ENCODE data around the gene CFAP43.
"Not testable (repeated sequence)": the region's sequence is repeated elsewhere in the genome, so short reads cannot be mapped to it uniquely, and the experiment has no call there.

CFAP43 gene

DNA sequence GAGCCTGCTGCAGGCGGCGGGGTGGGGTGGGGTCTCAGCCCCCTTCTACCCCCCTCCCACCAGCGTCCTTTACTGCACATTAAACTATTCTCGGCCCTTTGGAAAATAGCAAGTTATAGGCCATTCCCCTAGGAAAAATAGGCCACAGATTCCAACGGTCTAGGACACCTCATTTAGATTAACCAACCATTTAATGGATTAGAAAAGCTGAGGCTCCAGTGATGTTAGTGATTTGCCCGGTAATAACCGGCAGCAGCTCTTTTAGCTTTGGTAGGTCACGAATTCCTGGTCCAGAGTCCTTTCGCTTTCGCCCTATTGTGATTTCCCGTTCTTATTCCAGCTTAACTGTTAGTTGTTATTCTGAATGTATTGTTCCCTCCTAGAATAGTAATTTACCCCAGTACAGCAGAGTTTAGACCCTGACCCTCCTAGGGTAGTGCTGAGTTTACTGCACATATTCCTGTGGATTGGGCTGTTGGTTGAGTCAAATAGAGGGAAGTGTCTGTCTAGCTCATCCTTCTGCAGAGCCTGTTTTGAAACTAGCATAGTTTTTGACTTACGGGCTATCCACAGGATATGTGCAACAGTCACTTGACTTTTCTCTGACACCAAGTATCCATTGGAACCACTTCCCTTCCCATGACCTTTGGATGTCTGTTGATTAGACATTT, 23.3 kb upstream of the CFAP43 start:
- DNase-seq: peak; percentile 47

DNA sequence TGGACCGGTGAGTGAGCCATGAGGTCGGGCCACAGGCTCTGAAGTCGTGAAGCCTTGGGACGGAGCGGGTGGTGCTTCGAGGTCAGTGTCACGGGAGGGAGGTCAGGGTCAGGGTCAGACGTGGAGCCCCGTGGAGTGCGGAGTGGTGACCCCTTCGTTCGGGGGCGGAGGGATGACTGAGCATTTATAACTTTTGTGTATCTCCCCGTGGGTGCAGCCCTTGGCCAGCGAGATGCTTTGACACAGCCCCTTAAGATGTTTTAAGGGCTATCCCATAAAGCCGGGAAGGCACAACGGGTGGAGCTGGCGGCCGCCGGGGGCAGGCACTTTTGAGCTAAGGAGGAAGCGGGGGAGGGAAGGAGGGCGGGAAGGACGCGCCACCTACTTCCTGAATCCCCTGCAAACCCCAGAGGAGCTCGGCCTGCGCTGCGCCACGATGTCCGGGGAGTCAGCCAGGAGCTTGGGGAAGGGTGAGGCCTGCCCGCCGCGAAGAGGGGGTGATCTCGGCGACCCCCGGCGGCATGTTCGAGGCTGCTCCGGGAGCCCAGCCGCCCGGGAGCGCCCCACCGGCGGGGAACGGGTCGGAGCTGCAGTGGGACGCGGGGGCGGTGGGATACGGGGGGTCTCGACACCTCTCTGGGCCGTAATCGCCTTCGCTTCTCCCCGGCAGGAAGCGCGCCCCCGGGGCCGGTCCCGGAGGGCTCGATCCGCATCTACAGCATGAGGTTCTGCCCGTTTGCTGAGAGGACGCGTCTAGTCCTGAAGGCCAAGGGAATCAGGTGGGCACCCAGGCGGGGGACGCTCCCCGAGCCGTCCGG, 22.5 kb upstream of the CFAP43 start, which contains the start of gene GSTO1:
Gene GSTO1 (plus strand): TSS at position 400 of the 818 bp plus-strand sequence. CDS start 37 bp downstream, at position 437.
- peak; percentile 14 for DNase-seq

DNA sequence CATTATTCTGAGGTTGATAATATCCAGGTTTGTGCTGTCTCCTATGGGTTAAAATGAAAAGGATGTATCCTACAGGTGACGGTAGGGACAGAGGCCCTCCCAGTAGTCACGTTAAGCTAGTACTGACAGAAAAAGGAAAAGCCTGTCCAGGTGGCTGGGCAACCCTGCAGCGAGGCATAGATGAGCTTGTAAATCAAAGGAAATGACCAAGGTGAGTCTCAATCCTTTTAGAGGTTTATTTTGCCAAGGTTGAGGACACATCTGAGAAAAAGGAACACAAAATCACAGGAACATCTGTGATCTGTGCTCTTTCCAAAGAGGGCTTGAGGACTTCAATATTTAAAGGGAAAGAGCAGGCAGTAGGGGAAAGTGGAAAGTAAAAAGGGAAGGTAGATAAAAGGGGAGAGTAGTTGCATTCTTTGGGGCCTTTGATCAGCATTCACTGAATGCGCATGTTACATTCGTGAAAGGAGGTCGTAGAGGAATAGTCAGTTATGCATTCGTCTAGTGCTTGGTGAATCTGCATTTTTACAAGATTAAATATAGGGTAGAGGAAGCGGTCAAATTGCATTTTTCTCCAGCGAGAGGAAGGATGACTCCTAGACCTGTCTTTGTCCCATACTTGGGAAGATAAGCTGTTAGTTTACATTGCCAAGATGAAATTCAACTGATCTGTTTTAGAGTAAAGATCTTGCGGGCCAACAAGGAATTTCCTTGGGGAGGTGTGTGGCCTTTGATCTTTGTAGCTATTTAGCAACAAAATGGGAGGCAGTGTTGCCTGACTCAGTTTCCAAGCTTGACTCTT, 21.6 kb upstream of the CFAP43 start:
- no peak for DNase-seq

DNA sequence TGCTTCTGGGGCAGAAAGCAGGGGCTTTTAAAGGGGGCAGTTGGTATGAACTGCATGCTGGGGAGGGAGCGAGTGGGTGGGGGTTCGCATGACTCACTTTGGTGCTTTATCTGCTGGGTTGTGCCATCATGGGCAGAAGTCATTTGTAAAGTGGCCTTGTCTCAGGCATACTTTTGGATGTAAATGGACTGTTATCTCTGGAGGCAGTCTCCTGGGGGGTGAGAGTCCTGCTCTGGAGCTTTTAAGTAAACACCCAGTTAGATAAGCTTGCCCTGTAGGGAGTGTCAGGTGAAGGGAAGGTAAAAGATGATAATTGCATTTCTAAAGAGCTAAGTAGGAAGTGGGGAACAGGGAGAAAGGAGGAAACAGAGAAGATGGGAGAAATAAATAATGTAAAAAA, 20.9 kb upstream of the CFAP43 start:
- no peak for DNase-seq

DNA sequence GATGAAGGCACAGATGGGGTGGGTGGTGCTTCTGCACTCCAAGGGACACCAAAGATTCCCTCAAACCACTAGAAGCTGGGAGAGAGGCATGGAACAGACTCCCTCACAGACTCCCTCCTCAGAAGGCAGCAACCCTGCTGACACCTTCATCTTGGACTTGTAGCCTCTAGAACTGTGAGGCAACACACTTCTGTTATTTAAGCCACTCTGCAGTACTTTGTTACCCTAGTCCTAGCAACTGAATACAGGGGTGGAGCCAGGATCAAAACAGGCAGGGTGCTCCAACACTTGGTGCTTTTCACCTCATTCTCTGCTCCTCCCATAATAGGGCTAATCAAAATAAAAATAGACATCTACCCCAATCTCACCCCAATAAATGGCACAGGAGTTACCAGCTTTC, 20.2 kb upstream of the CFAP43 start:
- DNase-seq: no peak

DNA sequence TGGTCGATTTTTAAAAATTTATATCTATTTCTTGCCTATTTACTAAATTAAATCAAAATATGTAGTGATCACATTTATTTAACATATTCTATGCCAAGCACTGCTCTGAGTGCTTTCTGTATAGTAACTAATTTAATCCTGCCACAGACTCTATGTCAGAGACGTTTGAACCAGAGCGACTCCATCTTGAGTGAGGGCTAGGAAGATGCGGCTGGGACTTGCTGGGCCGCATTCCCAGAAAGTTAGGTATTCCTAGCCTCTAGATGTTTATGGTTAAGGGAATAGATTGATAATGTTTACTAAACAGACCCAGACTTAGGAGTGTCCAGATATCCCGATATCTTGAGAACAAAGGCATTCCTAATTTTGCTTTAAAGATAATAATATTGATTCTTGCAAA, 19.3 kb upstream of the CFAP43 start:
- DNase-seq: no peak

DNA sequence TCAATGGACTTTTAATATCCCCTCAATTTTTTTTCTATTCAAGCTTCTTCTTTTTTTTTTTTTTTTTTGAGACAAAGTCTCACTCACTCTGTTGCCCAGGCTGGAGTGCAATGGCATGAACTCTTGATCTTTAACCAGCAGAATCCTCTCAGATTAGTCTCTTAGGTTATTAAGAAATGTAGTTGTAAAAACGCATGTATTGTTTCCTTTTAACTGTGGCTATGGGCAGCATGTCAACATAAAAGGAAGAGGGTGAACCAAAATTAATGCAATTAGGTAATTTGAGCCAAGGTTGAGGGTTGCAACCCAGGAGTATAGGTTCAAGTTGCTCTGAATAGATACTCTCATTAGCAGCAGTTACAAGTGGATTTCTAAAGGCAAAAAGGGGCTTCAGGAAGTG, 18.2 kb upstream of the CFAP43 start:
- DNase-seq: no peak

DNA sequence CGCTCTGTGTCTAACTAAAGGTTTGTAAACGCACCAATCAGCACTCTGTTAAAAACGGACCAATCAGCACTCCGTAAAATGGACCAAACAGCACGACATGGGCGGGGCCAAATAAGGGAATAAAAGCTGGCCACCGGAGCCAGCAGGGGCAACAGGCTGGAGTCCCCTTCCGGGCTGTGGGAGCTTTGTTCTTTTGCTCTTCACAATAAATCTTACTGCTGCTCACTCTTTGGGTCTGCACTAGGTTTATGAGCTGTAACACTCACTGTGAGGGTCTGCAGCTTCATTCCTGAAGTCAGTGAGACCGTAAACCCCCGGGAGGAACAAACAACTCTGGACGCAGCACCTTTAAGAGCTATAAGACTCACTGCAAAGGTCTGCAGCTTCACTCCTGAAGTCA, 16.8 kb upstream of the CFAP43 start:
- not testable (repeated sequence) for DNase-seq

DNA sequence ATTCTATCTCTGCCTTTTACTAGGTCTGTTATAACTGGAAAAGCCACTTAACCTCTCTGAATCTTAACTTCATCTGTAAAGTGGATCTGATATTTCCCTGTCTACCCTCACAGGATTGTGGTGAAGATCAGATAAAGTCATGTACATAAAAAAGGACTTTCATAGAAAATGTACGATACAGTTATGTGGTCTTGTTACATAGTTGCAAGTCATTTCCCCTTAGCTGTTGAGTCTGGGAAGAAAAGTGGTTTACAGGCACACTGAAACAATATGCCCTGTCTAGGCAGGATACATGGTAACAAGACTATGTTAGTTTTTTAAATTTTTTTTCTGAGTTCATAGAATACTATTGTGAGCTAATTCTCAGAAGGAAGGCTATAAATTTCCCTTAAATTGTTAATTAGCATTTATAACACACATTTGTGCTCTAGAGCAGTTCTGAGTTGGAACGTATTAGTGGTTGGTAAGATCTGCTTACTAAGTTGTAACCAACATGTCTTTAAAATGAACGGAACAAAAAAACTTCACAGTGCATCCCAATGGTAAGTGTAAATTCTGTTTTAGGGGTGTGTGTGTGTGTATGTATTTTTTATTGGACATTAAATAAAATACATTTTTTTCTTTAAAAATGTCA, 15.5 kb upstream of the CFAP43 start:
- no peak for DNase-seq

DNA sequence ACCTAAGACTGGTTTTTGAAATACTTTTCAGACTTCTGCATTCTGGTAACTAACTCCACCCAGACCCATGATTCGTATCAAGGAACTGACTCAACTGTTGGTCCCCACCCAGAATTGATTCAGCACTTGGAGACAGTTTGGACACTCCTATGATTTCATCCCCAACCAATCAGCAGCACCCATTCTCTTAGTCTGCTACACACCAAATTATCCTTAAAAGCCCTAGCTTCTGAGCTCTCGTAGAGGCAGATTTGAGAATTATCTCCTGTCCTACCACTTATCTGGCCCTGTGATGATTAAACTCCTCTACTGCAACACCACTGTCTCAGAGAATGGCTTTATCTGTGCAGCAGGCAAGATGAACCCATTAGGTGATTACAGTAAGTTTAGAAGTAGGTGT, 14.8 kb upstream of the CFAP43 start:
- DNase-seq: no peak

DNA sequence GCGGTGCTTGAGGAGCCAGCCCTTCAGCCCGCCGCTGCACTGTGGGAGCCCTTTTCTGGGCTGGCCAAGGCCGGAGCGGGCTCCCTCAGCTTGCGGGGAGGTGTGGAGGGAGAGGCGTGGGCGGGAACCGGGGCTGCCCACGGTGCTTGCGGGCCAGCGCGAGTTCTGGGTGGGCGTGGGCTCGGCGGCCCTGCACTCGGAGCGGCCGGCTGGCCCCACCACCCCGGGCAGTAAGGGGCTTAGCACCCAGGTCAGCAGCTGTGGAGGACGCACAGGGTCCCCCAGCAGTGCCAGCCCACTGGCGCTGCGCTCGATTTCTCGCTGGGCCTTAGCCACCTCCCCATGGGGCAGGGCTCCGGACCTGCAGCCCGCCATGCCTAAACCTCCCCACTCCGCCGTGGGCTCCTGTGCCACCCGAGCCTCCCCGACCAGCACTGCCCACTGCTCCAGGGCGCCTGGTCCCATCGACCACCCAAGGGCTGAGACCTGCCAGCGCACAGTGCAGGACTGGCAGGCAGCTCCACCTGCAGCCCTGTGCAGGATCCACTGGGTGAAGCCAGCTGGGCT, 13.0 kb upstream of the CFAP43 start:
- no peak for DNase-seq

DNA sequence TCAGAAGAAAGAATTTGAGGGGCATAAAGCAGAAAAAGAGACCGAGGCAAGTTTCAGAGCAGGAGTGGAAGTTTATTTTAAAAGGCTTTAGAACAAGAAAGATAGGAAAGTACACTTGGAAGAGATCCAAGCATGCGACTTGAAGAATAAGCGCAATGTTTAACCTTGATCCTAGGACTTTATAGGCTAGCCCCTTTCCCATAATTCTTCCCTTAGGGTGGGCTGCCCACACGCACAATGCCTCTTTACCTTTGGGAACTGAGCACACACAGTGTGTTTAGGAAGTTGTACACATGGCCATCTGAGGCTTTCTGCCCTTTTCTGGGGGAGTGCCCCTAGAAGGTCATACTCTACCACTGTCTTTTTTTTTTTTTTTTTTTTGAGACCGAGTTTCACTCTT, 11.3 kb upstream of the CFAP43 start:
- no peak for DNase-seq

DNA sequence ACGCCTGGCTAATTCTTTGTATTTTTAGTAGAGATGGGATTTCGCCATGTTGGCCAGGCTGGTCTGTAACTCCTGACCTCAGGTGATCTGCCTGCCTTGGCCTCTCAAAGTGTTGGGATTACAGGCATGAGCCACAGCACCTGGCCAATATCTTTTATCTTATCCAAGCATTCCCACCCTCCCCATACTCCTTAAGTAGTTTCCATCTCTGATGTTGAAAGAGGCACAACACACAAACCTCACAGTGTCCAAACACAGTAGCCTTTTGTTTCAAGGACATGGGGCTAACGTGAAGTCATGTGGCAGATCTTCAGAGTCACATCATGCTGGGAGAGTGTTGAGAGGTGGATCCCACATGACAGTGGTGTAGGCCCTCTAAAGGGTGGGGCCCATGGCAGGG, 10.8 kb upstream of the CFAP43 start:
- not testable (repeated sequence) for DNase-seq

DNA sequence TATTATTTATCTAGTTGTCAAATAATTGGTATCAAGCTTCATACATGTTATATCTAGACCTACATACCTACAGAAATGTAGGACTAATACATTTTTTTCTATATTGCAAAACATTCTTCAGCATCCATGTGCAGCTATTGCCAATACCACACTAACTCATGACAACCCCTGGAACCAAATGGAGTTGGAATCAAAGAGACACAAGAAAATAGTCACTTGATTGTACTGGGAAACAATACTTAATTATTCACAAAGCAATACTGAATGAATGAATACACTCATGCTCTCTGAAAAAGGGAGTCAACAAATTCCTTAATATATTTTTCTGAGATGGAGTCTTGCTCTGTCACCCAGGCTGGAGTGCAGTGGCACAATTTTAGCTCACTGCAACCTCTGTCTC, 10.4 kb upstream of the CFAP43 start:
- DNase-seq: no peak

DNA sequence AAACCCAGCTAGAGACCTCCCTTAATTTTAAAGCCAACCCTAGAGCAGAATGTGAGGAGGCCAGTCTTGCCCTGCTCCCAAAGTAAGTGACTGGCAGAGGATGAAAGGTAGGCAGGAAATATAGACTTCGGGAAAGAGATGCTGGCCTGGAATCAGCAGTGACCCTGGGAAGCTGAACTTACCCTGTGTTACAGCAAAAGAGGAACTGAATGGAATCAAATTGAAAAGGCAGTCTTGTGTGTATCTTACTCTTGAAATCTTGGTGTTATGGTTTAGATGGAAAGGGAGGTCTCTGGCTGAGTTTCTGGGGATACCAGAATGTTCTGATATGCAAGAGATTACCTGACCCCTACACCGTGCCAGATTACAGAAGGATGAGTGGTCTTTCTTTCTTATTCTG, 7.9 kb upstream of the CFAP43 start:
- no peak for DNase-seq

DNA sequence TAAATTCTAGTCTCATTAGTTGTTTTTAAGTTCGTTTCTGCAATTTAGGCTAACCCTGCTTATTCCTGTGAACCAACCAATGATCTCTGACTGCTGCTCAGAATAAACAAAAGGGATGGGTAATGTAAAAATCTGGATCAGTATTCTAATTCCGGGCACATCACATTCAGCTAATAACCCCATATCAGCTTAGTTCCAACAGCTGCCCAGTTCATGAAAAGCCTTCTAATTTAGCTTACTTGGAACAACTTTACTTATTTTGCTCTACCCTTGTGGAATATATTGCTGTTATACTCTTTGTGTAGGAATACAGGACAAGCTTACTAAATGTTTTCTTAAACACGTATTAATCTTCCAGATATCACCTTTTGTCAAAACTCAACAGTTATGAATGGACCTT, 3.6 kb upstream of the CFAP43 start:
- DNase-seq: no peak

DNA sequence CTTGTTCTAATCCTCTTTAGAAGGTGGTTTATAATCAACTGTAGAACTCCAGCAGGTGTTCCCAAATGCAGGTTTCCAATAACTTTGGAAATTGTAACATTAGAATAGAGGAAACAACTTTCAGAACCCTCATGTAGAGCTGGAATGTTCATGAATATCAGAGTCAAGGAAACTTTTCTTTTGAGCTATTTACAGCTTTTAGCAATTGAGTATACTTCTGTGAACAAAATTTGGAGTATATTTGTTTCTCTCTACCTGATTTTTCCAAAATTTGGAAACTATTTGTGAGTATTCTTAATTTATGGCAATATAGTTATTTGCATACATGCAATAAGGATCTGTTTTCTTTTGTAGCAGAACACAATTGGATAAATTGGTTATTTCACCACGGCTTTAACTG, 2.8 kb upstream of the CFAP43 start:
- DNase-seq: no peak

DNA sequence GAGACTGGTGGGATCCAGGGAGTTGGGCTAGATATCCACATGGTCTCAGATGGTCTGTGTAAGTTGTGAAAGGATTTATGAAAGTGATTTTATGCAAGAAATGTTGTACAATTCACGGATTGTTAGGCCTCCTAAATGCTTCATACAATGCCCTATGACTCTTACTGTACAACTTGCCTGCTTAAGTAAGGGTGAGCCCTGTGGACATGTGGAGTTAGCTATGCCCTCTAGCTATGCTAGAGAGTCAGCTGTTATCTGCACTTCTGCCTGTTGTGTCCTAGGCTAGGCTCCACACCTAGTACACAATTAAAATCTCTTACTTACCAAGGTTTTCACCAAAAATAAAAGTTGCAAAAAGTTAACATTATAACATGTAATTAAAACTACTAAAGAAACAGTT, 1.7 kb upstream of the CFAP43 start:
- no peak for DNase-seq

DNA sequence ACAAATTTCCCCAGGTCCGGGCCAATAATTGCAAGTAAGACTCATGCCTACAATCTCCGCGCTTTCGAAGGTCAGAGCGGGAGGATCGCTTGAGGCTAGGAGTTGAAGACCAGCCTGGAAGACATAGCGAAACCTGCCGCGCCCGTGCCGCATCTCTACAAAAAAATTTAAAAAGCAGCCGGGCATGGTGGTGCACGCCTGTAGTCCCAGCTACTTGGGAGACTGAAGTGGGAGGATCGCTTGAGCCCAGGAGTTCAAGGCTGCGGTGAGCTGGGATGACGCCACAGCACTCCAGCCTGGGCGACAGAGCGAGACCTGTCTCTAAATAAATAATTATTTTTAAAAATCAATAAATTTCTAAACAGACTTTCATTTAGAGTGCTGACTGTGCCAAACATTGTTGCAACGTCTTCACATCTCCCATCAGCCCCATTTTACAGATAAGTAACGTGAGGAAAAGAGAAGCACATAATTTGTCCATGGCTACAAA, 494 bp upstream of the CFAP43 start:
- DNase-seq: no peak

DNA sequence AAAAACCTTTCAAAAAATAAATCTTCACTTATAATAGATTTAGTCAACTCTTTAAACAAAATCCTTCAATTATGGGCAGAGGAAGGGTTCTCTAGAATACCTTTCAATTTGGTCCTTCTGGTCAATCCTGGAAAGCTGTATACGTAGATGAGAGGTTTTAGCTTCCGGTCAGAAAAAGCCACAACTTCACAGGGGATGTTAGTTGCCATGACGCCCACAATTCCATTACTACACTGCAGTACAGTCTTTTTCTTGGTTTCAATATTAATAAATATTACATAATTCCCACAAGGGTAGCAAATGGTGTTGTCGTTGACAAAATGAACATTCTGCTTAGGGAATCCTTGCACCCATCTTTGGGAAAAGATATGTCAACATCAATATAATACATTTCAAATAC, 1.7 kb downstream of the CFAP43 start:
- DNase-seq: no peak

DNA sequence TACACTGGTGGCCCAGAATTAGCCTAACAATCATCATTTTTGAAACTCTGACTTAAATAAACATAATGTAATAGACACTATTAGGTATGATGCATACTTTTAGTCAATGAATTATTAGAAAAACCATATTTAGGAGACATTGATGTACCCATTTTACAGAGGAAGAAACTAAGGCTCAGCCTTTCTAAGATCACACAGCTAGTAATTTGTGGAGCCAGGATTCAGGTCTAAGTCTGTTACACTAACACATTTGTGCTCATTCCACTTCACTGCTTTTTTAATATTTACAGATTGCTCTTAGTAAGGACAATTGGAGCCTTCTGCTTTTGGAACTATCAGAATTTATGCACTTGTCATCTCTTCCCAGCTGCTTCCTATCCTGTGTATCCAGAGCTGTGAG, 8.9 kb downstream of the CFAP43 start:
- no peak for DNase-seq

DNA sequence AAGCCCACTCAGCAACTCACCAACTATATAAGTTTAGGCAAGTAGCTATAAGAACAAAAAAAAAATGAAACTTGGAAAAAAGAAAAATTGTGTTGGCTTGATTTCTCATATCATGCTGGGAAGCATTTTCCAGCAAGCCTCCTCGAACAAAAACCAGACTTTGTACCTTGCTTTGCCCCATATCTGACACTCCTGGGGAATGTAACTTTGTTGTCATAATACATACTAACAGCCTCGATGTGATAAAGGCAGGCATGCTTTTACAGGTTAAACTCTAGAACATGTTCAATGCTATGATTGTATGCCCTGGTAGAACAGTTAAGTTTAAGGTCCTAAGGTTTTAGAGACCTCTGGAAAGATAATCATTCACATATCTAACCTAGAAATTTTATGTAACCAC, 11.6 kb downstream of the CFAP43 start:
- no peak for DNase-seq

DNA sequence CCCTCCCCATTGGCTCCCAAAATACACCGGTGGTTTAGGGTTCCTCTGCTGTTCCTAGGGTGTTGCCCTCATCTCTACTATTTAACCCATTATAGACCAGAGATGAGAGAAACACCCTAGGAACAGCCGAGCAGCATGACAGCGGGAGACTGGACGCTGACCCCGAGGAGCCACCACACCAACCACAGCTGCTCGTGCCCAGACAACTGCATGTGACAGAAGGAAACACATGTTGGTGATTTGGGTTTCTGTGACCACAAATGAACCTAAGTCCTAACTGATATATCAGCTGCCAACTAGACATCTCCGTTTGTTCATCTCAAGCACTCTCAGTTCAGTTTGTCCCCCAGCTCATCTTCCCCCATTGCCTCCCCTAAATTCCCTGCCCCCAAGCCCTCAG, 13.4 kb downstream of the CFAP43 start:
- DNase-seq: no peak

All from kidney glomerular epithelial cell (primary cell).